HEK293 (cell line): Measurements from ENCODE around the gene COL6A1.
"Not testable (repeated sequence)": the region's sequence is repeated elsewhere in the genome, so short reads cannot be mapped to it uniquely, and the experiment has no call there.

ENCODE experiments used
- CTCF ChIA-PET: fragments of 350-600 bp; formaldehyde crosslinking; extraction: SDS; loops from one replicate; lab custom pipeline; 2021; ENCODE audit warnings: antibody characterized with exemption; lab: Yijun Ruan, JAX
- POLR2A ChIA-PET: fragments of 300-600 bp; formaldehyde crosslinking; extraction: SDS; loops from one replicate; lab custom pipeline; 2020; ENCODE audit warnings: antibody characterized with exemption, inconsistent platforms; lab: Yijun Ruan, JAX
- H3K27ac ChIP-seq: fragments of 200-500 bp; sonication (Bioruptor generic); 2 replicates; pipeline ENCODE4 v1.5.1; 2014; ENCODE audit warnings: low read depth, low read length, control low read depth, inconsistent platforms; ENCODE audit errors: extremely low read depth
- H3K36me3 ChIP-seq, 2 experiments: fragments of 200-500 bp in 1 of 2; sonication (Bioruptor generic) in 1 of 2; 1 replicate in 1 of 2; 2 replicates in 1 of 2; pipeline ENCODE4 v1.5.1; 2014 to 2017; ENCODE audit warnings: inconsistent platforms in 2 of 2, low read length in 2 of 2; ENCODE audit not compliant: control insufficient read depth in 2 of 2, insufficient read depth in 1 of 2
- H3K4me1 ChIP-seq: fragments of 200-500 bp; sonication (Bioruptor generic); 2 replicates; pipeline ENCODE4 v1.5.1; 2014; ENCODE audit warnings: mild to moderate bottlenecking, low read length, inconsistent platforms; ENCODE audit not compliant: control insufficient read depth, insufficient read depth
- H3K4me3 ChIP-seq: 2 replicates; pipeline ENCODE4 v1.5.1; 2011; ENCODE audit warnings: low read depth, mild to moderate bottlenecking, control low read depth, low read length, moderate library complexity
- H3K9me3 ChIP-seq: fragments of 200-500 bp; sonication (Bioruptor generic); 2 replicates; pipeline ENCODE4 v1.5.1; 2014; ENCODE audit warnings: low read depth, low read length, inconsistent platforms; ENCODE audit not compliant: control insufficient read depth, insufficient read depth
- EGR2 ChIP-seq: fragments of 450-650 bp; formaldehyde crosslinking; IDR thresholded peaks from 2 replicates; pipeline ENCODE4 v1.5.1; 2016; ENCODE audit warnings: low read depth, missing biosample characterization, missing genetic modification characterization
- GLI4 ChIP-seq: fragments of 450-650 bp; formaldehyde crosslinking; IDR thresholded peaks from 2 replicates; pipeline ENCODE4 v1.5.1; 2016; ENCODE audit warnings: missing biosample characterization, missing genetic modification characterization
- RBAK ChIP-seq: fragments of 450-650 bp; formaldehyde crosslinking; IDR thresholded peaks from 2 replicates; pipeline ENCODE4 v1.5.1; 2016; ENCODE audit warnings: missing biosample characterization, missing genetic modification characterization
- REPIN1 ChIP-seq: fragments of 450-650 bp; formaldehyde crosslinking; IDR thresholded peaks from 2 replicates; pipeline ENCODE4 v1.5.1; 2017; ENCODE audit warnings: missing biosample characterization, missing genetic modification characterization, low read depth
- SP3 ChIP-seq: fragments of 450-650 bp; formaldehyde crosslinking; IDR thresholded peaks from 2 replicates; pipeline ENCODE4 v1.5.1; 2016; ENCODE audit warnings: missing biosample characterization, missing genetic modification characterization
- SP7 ChIP-seq: fragments of 450-650 bp; formaldehyde crosslinking; IDR thresholded peaks from 2 replicates; pipeline ENCODE4 v1.5.1; 2016; ENCODE audit warnings: missing biosample characterization, missing genetic modification characterization
- ZBTB1 ChIP-seq: fragments of 450-650 bp; formaldehyde crosslinking; IDR thresholded peaks from 2 replicates; pipeline ENCODE4 v1.5.1; 2016; ENCODE audit warnings: missing biosample characterization, missing genetic modification characterization
- ZFHX2 ChIP-seq: fragments of 450-650 bp; formaldehyde crosslinking; conservative IDR thresholded peaks from 2 replicates; pipeline ENCODE4 v1.5.1; 2016; ENCODE audit warnings: missing biosample characterization, missing genetic modification characterization
- ZIC2 ChIP-seq: fragments of 450-650 bp; formaldehyde crosslinking; IDR thresholded peaks from 2 replicates; pipeline ENCODE4 v1.5.1; 2016; ENCODE audit warnings: missing biosample characterization, missing genetic modification characterization
- ZNF175 ChIP-seq: fragments of 450-650 bp; formaldehyde crosslinking; IDR thresholded peaks from 2 replicates; pipeline ENCODE4 v1.5.1; 2016; ENCODE audit warnings: missing biosample characterization, missing genetic modification characterization
- ZNF202 ChIP-seq: fragments of 450-650 bp; formaldehyde crosslinking; IDR thresholded peaks from 2 replicates; pipeline ENCODE4 v1.5.1; 2016; ENCODE audit warnings: missing biosample characterization, missing genetic modification characterization, borderline replicate concordance
- ZNF24 ChIP-seq: fragments of 450-650 bp; formaldehyde crosslinking; IDR thresholded peaks from 2 replicates; pipeline ENCODE4 v1.5.1; 2016; ENCODE audit warnings: missing biosample characterization, missing genetic modification characterization
- ZNF274 ChIP-seq, 2 experiments: fragments of 200-500 bp in 1 of 2; fragments of 450-650 bp in 1 of 2; sonication (Bioruptor generic) in 1 of 2; formaldehyde crosslinking in 1 of 2; IDR thresholded peaks; 2 replicates each; pipeline versions ENCODE4 v1.5.1 to v1.6.1; 2014 to 2016; ENCODE audit warnings: borderline replicate concordance in 1 of 2, inconsistent platforms in 1 of 2, low read length in 1 of 2, missing biosample characterization in 1 of 2, missing genetic modification characterization in 1 of 2
- ZNF362 ChIP-seq: fragments of 450-650 bp; formaldehyde crosslinking; IDR thresholded peaks from 2 replicates; pipeline ENCODE4 v1.5.1; 2016; ENCODE audit warnings: missing biosample characterization, missing genetic modification characterization
- ZNF394 ChIP-seq: fragments of 450-650 bp; formaldehyde crosslinking; IDR thresholded peaks from 2 replicates; pipeline ENCODE4 v1.5.1; 2016; ENCODE audit warnings: missing biosample characterization, missing genetic modification characterization, mild to moderate bottlenecking, moderate library complexity, borderline replicate concordance
- ZNF426 ChIP-seq: fragments of 450-650 bp; formaldehyde crosslinking; IDR thresholded peaks from 2 replicates; pipeline ENCODE4 v1.5.1; 2017; ENCODE audit warnings: missing biosample characterization, missing genetic modification characterization, mild to moderate bottlenecking, inconsistent platforms, moderate library complexity
- ZNF548 ChIP-seq: fragments of 450-650 bp; formaldehyde crosslinking; IDR thresholded peaks from 2 replicates; pipeline ENCODE4 v1.5.1; 2016; ENCODE audit warnings: missing biosample characterization, missing genetic modification characterization
- ZNF626 ChIP-seq: fragments of 450-650 bp; sonication (Bioruptor Pico); formaldehyde crosslinking; IDR thresholded peaks from 2 replicates; pipeline ENCODE4 v1.5.1; 2018; ENCODE audit warnings: missing biosample characterization, missing genetic modification characterization, inconsistent platforms
- ZNF704 ChIP-seq: fragments of 450-650 bp; formaldehyde crosslinking; IDR thresholded peaks from 2 replicates; pipeline ENCODE4 v1.5.1; 2016; ENCODE audit warnings: missing biosample characterization, missing genetic modification characterization
- ZNF768 ChIP-seq: fragments of 450-650 bp; formaldehyde crosslinking; IDR thresholded peaks from 2 replicates; pipeline ENCODE4 v1.5.1; 2018; ENCODE audit warnings: missing biosample characterization, mild to moderate bottlenecking, missing genetic modification characterization
- ZNF777 ChIP-seq: fragments of 450-650 bp; formaldehyde crosslinking; IDR thresholded peaks from 2 replicates; pipeline ENCODE4 v1.5.1; 2017; ENCODE audit warnings: missing biosample characterization, missing genetic modification characterization, borderline replicate concordance
- ZSCAN30 ChIP-seq: fragments of 450-650 bp; IDR thresholded peaks from 2 replicates; pipeline ENCODE4 v1.5.1; 2018; ENCODE audit warnings: missing biosample characterization, mild to moderate bottlenecking, missing genetic modification characterization, moderate library complexity

The COL6A1 gene

GRCh38 chr21:46045154-46045553 lies 63.6 kb downstream of the COL6A1 start:
- Histone ChIP-seq H3K27ac (no peak overlapping the region), H3K4me3 (no peak overlapping the region), H3K36me3 (no peaks in the 10 kb centered on the region), H3K4me1 (no peaks in the 10 kb centered on the region), H3K9me3 (no peaks in the 10 kb centered on the region)
- TF ChIP-seq ZNF202 (tag by site-specific recombination) (no peak), ZNF548 (tag by site-specific recombination) (no peak), ZSCAN30 (tag by site-specific recombination) (no peak), ZNF426 (tag by site-specific recombination) (no peak), ZNF768 (tag by site-specific recombination) (no peak), REPIN1 (tag by site-specific recombination) (no peak), ZBTB1 (no peak), ZNF704 (no peak), GLI4 (no peak)
- POLR2A ChIA-PET, result no interaction called here
- CTCF ChIA-PET, result interaction anchor here (0.6 kb wide), 1 partner anchor 75 kb away, joined by 3 read pairs; no protein-coding TSS in a partner anchor

- Histone ChIP-seq H3K9me3 (no peaks in the 10 kb centered on the region), H3K4me3 (no peak overlapping the region), H3K27ac (no peak overlapping the region), H3K4me1 (no peaks in the 10 kb centered on the region), H3K36me3 (no peaks in the 10 kb centered on the region)
- no peak for TF ChIP-seq SP7
- 0 out of 2 replicates have a peak, but pooled peaks have one; percentile 45 for TF ChIP-seq EGR2 (tag by site-specific recombination)
- no peak for TF ChIP-seq ZNF274 (IDR thresholded peaks at IDR 0.05; ENCODE audit: low read length)
- TF ChIP-seq ZNF274 (tag by site-specific recombination; IDR thresholded peaks at IDR 0.05; ENCODE audit: borderline replicate concordance), result no peak
- TF ChIP-seq ZNF777 (tag by site-specific recombination), result no peak
- no peak for TF ChIP-seq RBAK (tag by site-specific recombination)
- no peak for TF ChIP-seq ZNF24 (tag by site-specific recombination)
- TF ChIP-seq ZNF626 (tag by site-specific recombination), result no peak
- TF ChIP-seq ZFHX2 (tag by site-specific recombination), result 0 out of 2 replicates have a peak, but pooled peaks have one; percentile 17
- TF ChIP-seq ZNF175, result no peak
- TF ChIP-seq ZNF202 (tag by site-specific recombination), result no peak
- no peak for TF ChIP-seq SP3 (tag by site-specific recombination)
- no peak for TF ChIP-seq ZIC2 (tag by site-specific recombination)
- TF ChIP-seq ZNF362 (tag by site-specific recombination), result 0 out of 2 replicates have a peak, but pooled peaks have one; percentile 3
- POLR2A ChIA-PET, result no interaction called here
- CTCF ChIA-PET, result interaction anchor here (0.5 to 0.7 kb wide), 2 partner anchors 16 to 231 kb away, joined by 3 to 4 read pairs; no protein-coding TSS in a partner anchor
Measured at GRCh38 chr21:46046471-46046870, 64.9 kb downstream of the COL6A1 start.

GRCh38 chr21:46046906-46047305 lies 65.3 kb downstream of the COL6A1 start:
- H3K27ac ChIP-seq, H3K4me1 ChIP-seq, H3K9me3 ChIP-seq, H3K36me3 ChIP-seq, POLR2A ChIA-PET, H3K4me3 ChIP-seq: not testable (repeated sequence)
- peak; percentile 61; the same call in 1 of the 2 replicates for TF ChIP-seq ZNF394 (tag by site-specific recombination)
- CTCF ChIA-PET, result interaction anchor here (0.5 kb wide), 1 partner anchor 17 kb away, joined by 4 read pairs; no protein-coding TSS in a partner anchor
